CD14-positive monocyte (primary cell): Measurements from ENCODE around the gene ABCC4. TPM values are rescaled to one million over a fixed set of nuclear protein-coding genes. Genes with fewer than 3 reads are reported as not detected.

Experiments
- DNase-seq, 3 donors: peaks; one replicate each; pipeline ENCODE4 v3.0.0-alpha.2; 2011 to 2022
- H2AFZ ChIP-seq: 2 replicates; pipeline ENCODE4 v1.6.0; 2012; ENCODE audit warnings: mild to moderate bottlenecking, low read depth, low read length, inconsistent platforms; ENCODE audit not compliant: insufficient read depth, poor library complexity, severe bottlenecking
- H3K27ac ChIP-seq, 2 donors: 1 replicate in 1 of 2; 2 replicates in 1 of 2; pipeline ENCODE4 v1.5.1; 2012 to 2013; ENCODE audit warnings: low read length in 2 of 2, control low read depth in 1 of 2, inconsistent platforms in 1 of 2, low read depth in 1 of 2, mild to moderate bottlenecking in 1 of 2
- H3K27me3 ChIP-seq, 2 donors: one replicate each; pipeline versions ENCODE4 v1.6.0 to v1.6.1; 2011 to 2013; ENCODE audit warnings: low read length in 2 of 2; ENCODE audit not compliant: control insufficient read depth in 2 of 2, insufficient read depth in 2 of 2
- H3K36me3 ChIP-seq, 2 donors: replicated peaks in 1 of 2; 1 replicate in 1 of 2; 2 replicates in 1 of 2; pipeline versions ENCODE4 v1.5.1 to v1.6.1; 2012 to 2013; ENCODE audit warnings: low read length in 2 of 2, control low read depth in 1 of 2, inconsistent platforms in 1 of 2, mild to moderate bottlenecking in 1 of 2; ENCODE audit not compliant: insufficient read depth in 2 of 2, control insufficient read depth in 1 of 2
- H3K4me1 ChIP-seq, 2 donors: 1 replicate in 1 of 2; 2 replicates in 1 of 2; pipeline versions ENCODE4 v1.5.1 to v1.6.1; 2012 to 2013; ENCODE audit warnings: low read length in 2 of 2, control low read depth in 1 of 2, inconsistent platforms in 1 of 2, mild to moderate bottlenecking in 1 of 2, moderate library complexity in 1 of 2; ENCODE audit not compliant: insufficient read depth in 2 of 2, control insufficient read depth in 1 of 2
- H3K4me2 ChIP-seq: replicated peaks from 2 replicates; pipeline ENCODE3; 2012; ENCODE audit warnings: low read length, moderate library complexity, mild to moderate bottlenecking; ENCODE audit not compliant: poor library complexity, severe bottlenecking; ENCODE audit errors: extremely low read depth
- H3K4me3 ChIP-seq, 3 experiments: fragments of 200-600 bp in 1 of 3; sonication (generic) in 1 of 3; replicated peaks in 1 of 3; 1 replicate in 2 of 3; 2 replicates in 1 of 3; pipeline ENCODE4 v1.5.1; 2011 to 2013; ENCODE audit warnings: low read length in 3 of 3, mild to moderate bottlenecking in 3 of 3, control low read depth in 2 of 3, low read depth in 2 of 3, inconsistent platforms in 1 of 3, moderate library complexity in 1 of 3
- H3K79me2 ChIP-seq: 2 replicates; pipeline ENCODE4 v1.6.0; 2012; ENCODE audit warnings: mild to moderate bottlenecking, control low read depth, inconsistent platforms, low read length, moderate library complexity; ENCODE audit not compliant: insufficient read depth
- H3K9ac ChIP-seq: 2 replicates; pipeline ENCODE4 v1.6.0; 2017; ENCODE audit warnings: low read length, mild to moderate bottlenecking; ENCODE audit not compliant: insufficient read depth, poor library complexity, severe bottlenecking
- H3K9me3 ChIP-seq, 2 donors: replicated peaks in 1 of 2; 1 replicate in 1 of 2; 2 replicates in 1 of 2; pipeline versions ENCODE4 v1.5.1 to v1.6.1; 2012 to 2013; ENCODE audit warnings: low read length in 2 of 2, control low read depth in 1 of 2; ENCODE audit not compliant: control insufficient read depth in 1 of 2, insufficient read depth in 1 of 2
- H4K20me1 ChIP-seq: 2 replicates; pipeline ENCODE4 v1.6.0; 2012; ENCODE audit warnings: mild to moderate bottlenecking, low read length, control low read depth, moderate library complexity; ENCODE audit not compliant: insufficient read depth
- H3K27ac Mint-ChIP-seq, 7 donors: one replicate each; pipeline ENCODE4 v1.8.0; 2020; ENCODE audit warnings: mild to moderate bottlenecking in 7 of 7, mixed read lengths in 7 of 7, moderate library complexity in 6 of 7, inconsistent platforms in 2 of 7
- H3K27me3 Mint-ChIP-seq, 3 donors: one replicate each; pipeline ENCODE4 v1.8.0; 2021 to 2022; ENCODE audit warnings: low read depth in 3 of 3, mild to moderate bottlenecking in 3 of 3, mixed read lengths in 3 of 3, moderate library complexity in 3 of 3, inconsistent platforms in 1 of 3
- H3K36me3 Mint-ChIP-seq, 2 donors: one replicate each; pipeline ENCODE4 v1.8.0; 2020; ENCODE audit warnings: mixed read lengths in 2 of 2, inconsistent platforms in 1 of 2, mild to moderate bottlenecking in 1 of 2
- H3K4me1 Mint-ChIP-seq: one replicate; pipeline ENCODE4 v1.8.0; 2020; ENCODE audit warnings: mild to moderate bottlenecking, mixed read lengths
- H3K4me3 Mint-ChIP-seq, 2 donors: one replicate each; pipeline ENCODE4 v1.8.0; 2020; ENCODE audit warnings: mild to moderate bottlenecking in 2 of 2, mixed read lengths in 2 of 2, moderate library complexity in 1 of 2
- H3K9me3 Mint-ChIP-seq, 7 donors: one replicate each; pipeline ENCODE4 v1.8.0; 2020 to 2022; ENCODE audit warnings: mixed read lengths in 7 of 7, mild to moderate bottlenecking in 6 of 7, moderate library complexity in 6 of 7, inconsistent platforms in 2 of 7
- WGBS: methylation state at CpG from one replicate; pipeline ENCODE4 v1.1.5; 2013; ENCODE audit warnings: missing lambda C conversion rate; ENCODE audit not compliant: insufficient coverage; 5-methylcytosine and 5-hydroxymethylcytosine counted together
- intact Hi-C, 2 donors: fragments of 100-400 bp; cut with micrococcal nuclease; formaldehyde crosslinking; loops; one replicate each; pipeline versions ENCODE4 v1.15.0 to v1.15.1; 2023
- polyA plus RNA-seq, 3 donors: library from polyadenylated mRNA; depleted of rRNA in 1 of 3; unstranded in 2 of 3; stranded (reverse) in 1 of 3; fragments of 300-500 nt in 2 of 3; fragments of >200 nt in 1 of 3; fragmentation: Illumina TruSeq in 2 of 3; gene quantifications; 1 replicate in 2 of 3; 2 replicates in 1 of 3; pipeline ENCODE4 v1.2.3, GENCODE V29; 2012 to 2021
- TF ChIP-seq, protein P1 (sequence below): fragments of 200-600 bp; IDR thresholded peaks from one replicate; pipeline ENCODE4 v1.8.0; 2022; ENCODE audit warnings: antibody characterized with exemption, mild to moderate bottlenecking

Gene ABCC4
- polyA plus RNA-seq, 3 donors: 0.96 to 2.5 (median 1.7) TPM

DNA sequence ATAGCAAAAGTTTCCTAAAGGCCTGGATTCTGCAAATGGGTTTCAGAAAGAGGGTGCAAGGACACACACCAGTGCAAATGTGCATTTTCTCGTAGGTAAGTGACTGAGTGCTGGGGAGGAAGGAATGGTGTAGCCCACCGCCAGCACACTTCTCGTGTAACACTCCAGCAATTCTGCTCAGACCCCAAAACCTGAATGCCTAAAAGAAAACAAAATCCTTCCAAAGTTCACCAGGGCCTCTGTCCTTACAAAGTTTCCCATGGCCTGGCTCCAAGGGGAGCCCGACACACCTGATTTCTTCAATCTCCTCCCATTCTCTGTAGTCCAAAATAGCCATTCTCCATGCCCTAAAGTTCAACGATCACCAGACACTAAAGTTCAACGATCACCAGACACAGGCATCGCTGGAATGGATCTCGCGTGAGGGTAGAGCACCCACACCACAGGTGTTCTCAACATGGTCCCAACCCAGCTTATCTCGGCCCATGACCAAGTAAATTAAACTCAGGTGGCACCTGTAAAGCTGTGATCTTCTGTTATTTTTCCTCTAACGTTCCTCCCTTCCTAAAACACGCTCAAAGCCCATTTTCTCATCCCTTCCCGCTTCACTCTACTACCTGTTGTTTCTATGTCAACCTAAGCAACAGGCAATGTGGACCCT, 46.0 kb downstream of the ABCC4 start:
- TF ChIP-seq, protein P1, sequence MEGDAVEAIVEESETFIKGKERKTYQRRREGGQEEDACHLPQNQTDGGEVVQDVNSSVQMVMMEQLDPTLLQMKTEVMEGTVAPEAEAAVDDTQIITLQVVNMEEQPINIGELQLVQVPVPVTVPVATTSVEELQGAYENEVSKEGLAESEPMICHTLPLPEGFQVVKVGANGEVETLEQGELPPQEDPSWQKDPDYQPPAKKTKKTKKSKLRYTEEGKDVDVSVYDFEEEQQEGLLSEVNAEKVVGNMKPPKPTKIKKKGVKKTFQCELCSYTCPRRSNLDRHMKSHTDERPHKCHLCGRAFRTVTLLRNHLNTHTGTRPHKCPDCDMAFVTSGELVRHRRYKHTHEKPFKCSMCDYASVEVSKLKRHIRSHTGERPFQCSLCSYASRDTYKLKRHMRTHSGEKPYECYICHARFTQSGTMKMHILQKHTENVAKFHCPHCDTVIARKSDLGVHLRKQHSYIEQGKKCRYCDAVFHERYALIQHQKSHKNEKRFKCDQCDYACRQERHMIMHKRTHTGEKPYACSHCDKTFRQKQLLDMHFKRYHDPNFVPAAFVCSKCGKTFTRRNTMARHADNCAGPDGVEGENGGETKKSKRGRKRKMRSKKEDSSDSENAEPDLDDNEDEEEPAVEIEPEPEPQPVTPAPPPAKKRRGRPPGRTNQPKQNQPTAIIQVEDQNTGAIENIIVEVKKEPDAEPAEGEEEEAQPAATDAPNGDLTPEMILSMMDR: no peak
- intact Hi-C loops: no loop called here
- Mint-ChIP-seq H3K9me3 (peaks cover 0 to 3% (median 0%) of the 10 kb centered on the region in 7 donors), H3K36me3 (peaks cover 0 to 5% of the 10 kb centered on the region in 2 donors), H3K4me3 (no peak overlapping the region), H3K27ac (no peak overlapping the region), H3K27me3 (peaks cover 0 to 2% (median under 1%) of the 10 kb centered on the region in 3 donors), H3K4me1 (peaks cover 2% of the 10 kb centered on the region)
- no peaks in the 10 kb centered on the region for H3K9me3 ChIP-seq
- no peaks in the 10 kb centered on the region for H4K20me1 ChIP-seq
- H3K27me3 ChIP-seq: no peaks in the 10 kb centered on the region
- H3K36me3 ChIP-seq: no peaks in the 10 kb centered on the region
- no peak overlapping the region for H2AFZ ChIP-seq
- no peak overlapping the region for H3K4me3 ChIP-seq
- no peak overlapping the region for H3K9ac ChIP-seq
- WGBS: 95% methylated on average over 9 of the region's 13 CpGs
- H3K27ac ChIP-seq: no peak overlapping the region
- DNase-seq: no peak
- no peak overlapping the region for H3K4me2 ChIP-seq
- no peaks in the 10 kb centered on the region for H3K79me2 ChIP-seq
- H3K4me1 ChIP-seq: no peaks in the 10 kb centered on the region

DNA sequence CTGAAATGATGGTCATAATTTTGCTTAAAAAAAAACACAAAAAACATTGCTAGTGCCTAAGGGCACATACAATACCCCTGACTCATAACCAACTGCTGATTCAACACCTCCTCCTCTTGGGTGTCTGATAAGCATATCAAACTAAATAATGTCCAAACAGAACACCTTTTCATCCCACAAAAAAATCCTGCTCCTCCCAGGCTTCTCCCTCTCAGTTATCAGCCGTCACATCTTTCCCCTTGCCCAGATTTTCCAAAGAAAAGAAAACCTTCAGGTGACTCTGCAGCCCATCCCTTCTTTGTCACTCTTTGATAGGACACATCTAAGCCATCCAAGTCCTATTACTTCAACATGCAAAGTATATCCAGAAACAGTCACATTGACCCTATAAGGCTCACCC, 46.9 kb downstream of the ABCC4 start:
- Histone ChIP-seq H2AFZ (no peak overlapping the region), H3K9ac (no peak overlapping the region), H4K20me1 (no peaks in the 10 kb centered on the region), H3K9me3 (no peaks in the 10 kb centered on the region), H3K27me3 (no peaks in the 10 kb centered on the region), H3K27ac (no peak overlapping the region), H3K79me2 (no peaks in the 10 kb centered on the region), H3K4me1 (no peaks in the 10 kb centered on the region), H3K4me2 (no peak overlapping the region), H3K4me3 (no peak overlapping the region), H3K36me3 (no peaks in the 10 kb centered on the region)
- H3K27ac Mint-ChIP-seq: no peak overlapping the region
- TF ChIP-seq, protein P1: no peak
- no peak for DNase-seq
- 100% methylated on average over 1 of the region's 1 CpG for WGBS
- peaks cover 0 to 3% (median 0%) of the 10 kb centered on the region in 7 donors for H3K9me3 Mint-ChIP-seq
- H3K4me1 Mint-ChIP-seq: peaks cover 2% of the 10 kb centered on the region
- H3K27me3 Mint-ChIP-seq: peaks cover 0 to 2% (median 0%) of the 10 kb centered on the region in 3 donors
- intact Hi-C loops: no loop called here
- H3K36me3 Mint-ChIP-seq: peaks cover 0 to 5% of the 10 kb centered on the region in 2 donors
- no peak overlapping the region for H3K4me3 Mint-ChIP-seq
